ENCODE data around the gene OR10R2. TPM values are rescaled to one million over a fixed set of nuclear protein-coding genes. Genes with fewer than 3 reads are reported as not detected.
"Not testable (repeated sequence)": the region's sequence is repeated elsewhere in the genome, so short reads cannot be mapped to it uniquely, and the experiment has no call there.

The OR10R2 gene, protein sequence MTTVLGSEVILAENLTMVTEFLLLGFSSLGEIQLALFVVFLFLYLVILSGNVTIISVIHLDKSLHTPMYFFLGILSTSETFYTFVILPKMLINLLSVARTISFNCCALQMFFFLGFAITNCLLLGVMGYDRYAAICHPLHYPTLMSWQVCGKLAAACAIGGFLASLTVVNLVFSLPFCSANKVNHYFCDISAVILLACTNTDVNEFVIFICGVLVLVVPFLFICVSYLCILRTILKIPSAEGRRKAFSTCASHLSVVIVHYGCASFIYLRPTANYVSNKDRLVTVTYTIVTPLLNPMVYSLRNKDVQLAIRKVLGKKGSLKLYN
- total RNA-seq (2014; rRNA removed; shearing (Covaris generic)): not detected in 2 replicates

DNA sequence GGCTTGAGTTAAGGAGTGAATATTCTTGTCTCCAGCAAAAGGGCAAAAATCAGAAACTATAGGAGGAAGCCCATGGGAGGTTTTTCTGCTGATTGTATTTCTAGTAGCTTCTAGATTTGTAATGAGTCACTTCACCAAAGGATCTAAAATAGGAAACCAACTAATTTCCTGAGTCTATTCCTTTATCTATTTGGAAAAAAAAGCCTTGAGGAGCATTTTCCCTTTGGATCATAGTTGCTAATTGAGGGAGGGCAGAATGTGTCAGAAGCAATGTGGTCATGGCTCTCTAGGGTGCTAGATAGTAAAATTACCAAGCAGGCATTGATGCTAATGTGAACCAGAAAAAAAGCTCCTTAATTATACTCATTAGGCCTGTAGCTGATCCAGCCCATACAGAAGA, at the start of gene OR10R2:
Gene OR10R2, plus strand, starts transcription at position 301 of the 400 bp plus-strand sequence. CDS start 106 bp downstream, outside the sequence.
- no peak for DNase-seq (ENCODE audit: low read depth in 1 of 2, low spot score in 2 of 2)
- Histone ChIP-seq H3K27ac (no peak within 1 kb of the TSS), H3K27me3 (replicated peaks) (no peaks in the 10 kb centered on the region), H3K9me3 (replicated peaks) (no peaks in the 10 kb centered on the region), H3K4me3 (no peak within 1 kb of the TSS), H3K36me3 (no peaks in the 10 kb centered on the region), H3K4me1 (replicated peaks) (no peaks in the 10 kb centered on the region)

DNA sequence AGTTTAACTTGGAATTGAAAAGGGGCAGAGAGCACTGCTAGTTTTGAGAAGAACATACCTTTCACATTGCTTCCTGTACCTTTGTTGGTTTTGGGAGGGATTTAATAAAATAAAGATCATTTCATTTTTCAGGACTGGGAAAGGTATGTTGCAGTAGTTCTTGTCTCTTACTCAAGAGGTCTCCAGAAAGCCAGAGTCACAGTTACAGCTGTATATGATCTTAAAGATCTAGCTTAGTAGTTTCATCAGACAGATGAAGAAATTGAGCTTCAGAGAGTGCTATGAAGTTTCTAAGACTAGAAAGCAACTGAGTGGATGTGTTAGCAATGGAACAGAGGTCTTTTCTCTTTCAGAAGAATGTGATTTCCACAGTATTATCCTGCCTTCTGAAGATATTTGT, 47.0 kb upstream of the OR10R2 start:
- no peak for DNase-seq (ENCODE audit: low read depth in 1 of 2, low spot score in 2 of 2)
- Histone ChIP-seq H3K27me3 (replicated peaks) (no peaks in the 10 kb centered on the region), H3K36me3 (no peaks in the 10 kb centered on the region), H3K4me3 (no peak overlapping the region), H3K4me1 (replicated peaks) (no peaks in the 10 kb centered on the region), H3K27ac (no peak overlapping the region), H3K9me3 (replicated peaks) (no peaks in the 10 kb centered on the region)

DNA sequence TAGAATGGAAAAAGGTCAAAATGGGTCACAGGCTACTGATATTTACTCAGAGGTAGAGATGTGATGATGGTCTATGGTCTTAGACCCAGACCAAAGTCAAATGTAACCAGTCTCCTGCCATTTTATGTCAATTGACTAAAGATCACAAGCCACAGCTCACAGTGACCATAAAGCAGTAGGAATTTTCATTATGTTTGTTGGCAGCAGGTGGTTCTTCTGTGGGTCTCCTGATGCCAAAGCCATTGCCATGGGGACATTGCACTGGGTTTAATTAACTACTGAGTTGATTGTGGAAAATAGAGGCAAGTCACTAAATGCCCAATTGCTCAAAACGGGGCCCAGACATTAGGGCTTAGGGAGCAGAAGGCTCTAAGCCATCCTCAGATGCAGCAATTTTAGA, 45.9 kb upstream of the OR10R2 start, which contains the start of gene OR10K2:
Gene OR10K2, minus strand, starts transcription at position 101 of the 400 bp plus-strand sequence. CDS start 5,371 bp downstream, outside the sequence.
- no peak for DNase-seq (ENCODE audit: low read depth in 1 of 2, low spot score in 2 of 2)
- no peak within 1 kb of the TSS for H3K27ac ChIP-seq
- no peaks in the 10 kb centered on the region for H3K36me3 ChIP-seq
- H3K9me3 ChIP-seq (replicated peaks): no peaks in the 10 kb centered on the region
- no peak within 1 kb of the TSS for H3K4me3 ChIP-seq
- H3K27me3 ChIP-seq (replicated peaks): no peaks in the 10 kb centered on the region
- H3K4me1 ChIP-seq (replicated peaks): no peaks in the 10 kb centered on the region

DNA sequence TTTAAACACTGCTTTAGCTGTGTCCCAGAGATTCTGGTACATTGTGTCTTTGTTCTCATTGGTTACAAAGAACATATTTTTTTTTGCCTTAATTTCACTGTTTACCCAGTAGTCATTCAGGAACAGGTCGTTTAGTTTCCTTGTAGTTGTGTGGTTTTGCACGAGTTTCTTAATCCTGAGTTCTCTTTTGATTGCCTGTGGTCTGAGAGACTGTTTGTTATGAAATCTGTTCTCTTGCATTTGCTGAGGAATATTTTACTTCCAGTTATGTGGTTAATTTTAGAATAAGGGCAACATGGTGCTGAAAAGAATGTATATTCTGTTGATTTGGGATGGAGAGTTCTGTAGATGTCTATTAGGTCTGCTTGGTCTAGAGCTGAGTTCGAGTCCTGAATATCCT, 41.9 kb upstream of the OR10R2 start:
- not testable (repeated sequence) for H3K27me3 ChIP-seq (replicated peaks); H3K4me1 ChIP-seq (replicated peaks); H3K4me3 ChIP-seq; DNase-seq (ENCODE audit: low read depth in 1 of 2, low spot score in 2 of 2); H3K9me3 ChIP-seq (replicated peaks); H3K27ac ChIP-seq; H3K36me3 ChIP-seq

DNA sequence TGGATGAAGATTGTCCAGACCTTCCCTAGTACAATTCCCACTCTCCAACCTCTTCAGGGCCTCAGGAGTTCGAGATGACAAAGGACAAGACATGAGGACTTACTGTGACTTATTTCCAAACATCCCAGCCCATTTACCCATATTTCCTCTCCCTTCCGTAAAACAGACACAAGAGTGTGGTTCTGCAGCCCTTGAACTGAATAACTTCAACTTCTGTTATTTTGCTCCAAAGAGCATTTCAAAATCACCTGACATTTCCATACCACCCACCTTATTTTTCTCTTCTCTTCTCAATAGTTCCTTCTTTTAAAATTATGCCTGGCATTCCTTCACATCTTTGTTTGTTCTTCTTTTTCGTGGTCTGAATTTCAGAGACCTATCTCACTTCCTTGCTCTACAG, 37.3 kb upstream of the OR10R2 start:
- Histone ChIP-seq H3K9me3 (replicated peaks) (no peaks in the 10 kb centered on the region; the same call in 1 of the 2 replicates), H3K36me3 (no peaks in the 10 kb centered on the region), H3K4me1 (replicated peaks) (no peaks in the 10 kb centered on the region), H3K27ac (no peak overlapping the region), H3K27me3 (replicated peaks) (no peaks in the 10 kb centered on the region), H3K4me3 (no peak overlapping the region)
- DNase-seq (ENCODE audit: low read depth in 1 of 2, low spot score in 2 of 2): no peak

DNA sequence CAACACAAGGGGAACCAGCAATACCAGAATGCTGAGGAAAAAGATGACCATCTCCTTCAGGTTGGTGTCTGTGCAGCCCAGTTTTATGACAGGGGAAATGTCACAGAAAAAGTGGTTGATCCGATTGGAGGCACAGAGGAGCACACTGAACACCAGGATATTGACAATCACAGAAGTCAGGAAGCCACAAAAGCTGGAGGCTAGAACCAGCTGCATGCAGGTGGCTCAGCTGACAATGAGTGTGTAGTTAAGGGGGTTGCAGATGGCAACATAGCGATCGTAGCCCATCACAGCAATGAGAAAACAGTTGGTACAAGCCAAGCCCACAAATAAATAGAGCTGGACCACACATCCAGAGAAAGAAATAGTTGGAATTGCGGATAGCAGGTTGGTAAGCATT, 26.6 kb upstream of the OR10R2 start:
- no peak overlapping the region for H3K27ac ChIP-seq
- no peak for DNase-seq (ENCODE audit: low read depth in 1 of 2, low spot score in 2 of 2)
- H3K4me1 ChIP-seq (replicated peaks): no peaks in the 10 kb centered on the region
- H3K27me3 ChIP-seq (replicated peaks): no peaks in the 10 kb centered on the region
- no peaks in the 10 kb centered on the region for H3K36me3 ChIP-seq
- no peak overlapping the region for H3K4me3 ChIP-seq
- no peaks in the 10 kb centered on the region for H3K9me3 ChIP-seq (replicated peaks)

DNA sequence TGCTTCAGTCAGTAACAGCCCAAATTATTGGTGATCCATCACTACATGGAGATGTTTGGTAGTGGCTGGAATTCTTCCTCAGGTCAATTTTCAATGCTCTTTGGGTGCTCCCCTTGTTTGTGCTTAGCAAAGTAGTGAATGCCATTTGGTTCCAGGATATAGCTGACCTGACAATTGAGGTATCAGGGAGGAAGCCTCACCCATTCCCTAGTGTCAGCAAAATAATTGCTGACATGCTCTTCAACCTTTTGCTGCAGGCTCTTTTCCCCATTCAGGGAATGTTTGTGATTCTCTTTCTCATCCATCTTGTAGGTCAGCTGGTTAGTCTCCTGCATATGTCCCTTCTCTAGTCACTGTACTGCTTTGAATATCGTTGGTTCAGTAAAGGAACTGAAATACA, 17.5 kb upstream of the OR10R2 start:
- Histone ChIP-seq H3K4me3 (no peak overlapping the region), H3K9me3 (replicated peaks) (no peaks in the 10 kb centered on the region), H3K36me3 (no peaks in the 10 kb centered on the region), H3K27me3 (replicated peaks) (no peaks in the 10 kb centered on the region), H3K4me1 (replicated peaks) (no peaks in the 10 kb centered on the region), H3K27ac (no peak overlapping the region)
- DNase-seq (ENCODE audit: low read depth in 1 of 2, low spot score in 2 of 2): no peak

DNA sequence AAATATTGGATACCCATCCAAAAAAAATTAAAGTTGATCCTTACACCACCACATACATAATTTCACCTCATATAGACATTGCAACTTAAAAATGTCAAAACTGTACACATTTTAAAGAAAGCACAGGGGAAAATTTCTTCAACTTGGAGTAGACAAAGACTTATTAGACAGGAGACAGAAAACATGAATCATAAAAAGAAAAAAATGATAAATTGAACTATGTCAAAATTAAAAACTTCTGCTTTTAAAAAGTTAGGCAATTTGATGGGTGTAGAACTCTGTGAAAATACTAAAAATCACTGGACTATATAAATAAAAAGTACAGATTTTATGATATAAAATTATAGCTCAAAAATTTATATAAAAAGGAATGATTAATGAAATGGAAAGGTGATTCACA, 14.8 kb upstream of the OR10R2 start:
- Histone ChIP-seq H3K36me3 (no peaks in the 10 kb centered on the region), H3K27ac (no peak overlapping the region), H3K27me3 (replicated peaks) (no peaks in the 10 kb centered on the region), H3K4me3 (no peak overlapping the region), H3K4me1 (replicated peaks) (no peaks in the 10 kb centered on the region), H3K9me3 (replicated peaks) (no peaks in the 10 kb centered on the region)
- no peak for DNase-seq (ENCODE audit: low read depth in 1 of 2, low spot score in 2 of 2)

DNA sequence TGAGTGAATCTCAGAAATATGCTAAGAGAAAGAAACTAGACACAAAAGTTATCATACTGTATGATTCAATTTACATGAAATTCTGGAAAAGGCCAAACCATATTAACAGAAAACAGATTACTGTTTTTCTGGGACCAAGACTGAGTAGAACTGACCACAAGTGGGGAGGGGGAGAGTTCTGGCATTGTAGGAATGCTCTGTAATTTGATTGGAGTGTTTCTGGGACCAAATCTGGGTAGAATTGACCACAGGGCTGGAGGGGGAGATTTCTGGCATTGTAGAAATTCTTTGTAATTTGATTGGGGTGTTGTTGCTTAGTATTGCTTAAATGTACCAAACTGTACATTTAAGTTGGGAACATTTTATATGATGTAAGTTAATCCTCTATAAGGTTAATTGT, 13.8 kb upstream of the OR10R2 start:
- H3K9me3 ChIP-seq (replicated peaks): no peaks in the 10 kb centered on the region
- no peaks in the 10 kb centered on the region for H3K4me1 ChIP-seq (replicated peaks)
- no peaks in the 10 kb centered on the region for H3K36me3 ChIP-seq
- DNase-seq (ENCODE audit: low read depth in 1 of 2, low spot score in 2 of 2): no peak
- no peak overlapping the region for H3K4me3 ChIP-seq
- H3K27me3 ChIP-seq (replicated peaks): no peaks in the 10 kb centered on the region
- H3K27ac ChIP-seq: no peak overlapping the region

DNA sequence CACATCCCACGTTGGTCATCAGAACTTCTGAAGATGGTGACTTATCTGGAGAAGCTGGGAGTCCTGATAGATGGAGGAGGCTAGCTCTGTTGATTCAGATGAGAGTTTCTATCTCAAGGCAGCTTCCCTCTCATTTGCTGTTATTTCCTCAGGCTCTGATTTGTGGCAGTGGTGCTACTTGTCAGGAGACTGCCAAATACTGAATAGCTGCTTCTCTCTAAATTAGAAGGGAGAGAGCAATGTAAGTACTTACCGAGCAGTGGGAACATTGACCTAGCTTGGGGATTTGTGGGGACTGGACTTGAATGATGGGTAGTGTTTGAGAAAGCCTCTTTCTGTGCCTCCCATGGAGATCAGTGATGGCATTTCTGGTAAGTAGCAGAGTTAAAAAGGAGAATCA, 10.5 kb upstream of the OR10R2 start, which contains the start of gene OR10K1:
Gene OR10K1, plus strand, starts transcription at position 301 of the 400 bp plus-strand sequence. CDS start 3,728 bp downstream, outside the sequence.
- Histone ChIP-seq H3K9me3 (replicated peaks) (no peaks in the 10 kb centered on the region), H3K36me3 (no peaks in the 10 kb centered on the region), H3K4me3 (no peak within 1 kb of the TSS), H3K4me1 (replicated peaks) (no peaks in the 10 kb centered on the region), H3K27me3 (replicated peaks) (no peaks in the 10 kb centered on the region), H3K27ac (no peak within 1 kb of the TSS)
- no peak for DNase-seq (ENCODE audit: low read depth in 1 of 2, low spot score in 2 of 2)

DNA sequence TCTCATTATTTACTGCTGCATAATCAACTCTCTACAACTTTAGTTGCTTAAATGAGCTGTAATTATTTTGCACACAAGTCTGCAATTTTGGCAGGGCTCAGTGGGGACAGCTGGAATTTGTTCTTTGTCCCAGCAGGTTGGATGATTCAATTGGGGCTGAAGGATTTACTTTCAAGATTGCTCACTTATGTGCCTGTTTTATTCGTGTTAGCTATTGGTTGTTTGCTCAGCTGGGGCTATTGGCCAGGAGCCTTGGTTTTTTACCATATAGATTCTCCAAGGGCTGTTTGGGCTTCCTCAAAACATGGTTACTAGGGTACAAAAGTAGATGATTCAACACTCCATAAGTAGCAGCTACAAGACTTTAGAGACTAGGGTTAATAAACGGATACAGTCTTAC, 13.4 kb downstream of the OR10R2 start:
- Histone ChIP-seq H3K4me1 (replicated peaks) (no peaks in the 10 kb centered on the region), H3K36me3 (no peaks in the 10 kb centered on the region), H3K27me3 (replicated peaks) (no peaks in the 10 kb centered on the region), H3K9me3 (replicated peaks) (no peaks in the 10 kb centered on the region), H3K27ac (no peak overlapping the region), H3K4me3 (no peak overlapping the region)
- DNase-seq (ENCODE audit: low read depth in 1 of 2, low spot score in 2 of 2): no peak

DNA sequence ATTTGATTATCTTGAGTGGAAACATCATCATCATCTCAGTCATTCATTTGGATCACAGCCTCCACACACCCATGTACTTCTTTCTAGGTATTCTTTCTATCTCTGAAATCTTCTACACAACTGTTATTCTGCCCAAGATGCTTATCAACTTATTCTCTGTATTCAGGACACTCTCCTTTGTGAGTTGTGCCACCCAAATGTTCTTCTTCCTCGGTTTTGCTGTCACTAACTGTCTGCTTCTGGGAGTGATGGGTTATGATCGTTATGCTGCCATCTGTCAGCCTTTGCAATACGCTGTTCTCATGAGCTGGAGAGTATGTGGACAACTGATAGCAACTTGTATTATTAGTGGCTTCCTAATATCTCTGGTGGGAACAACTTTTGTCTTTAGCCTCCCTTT, 19.3 kb downstream of the OR10R2 start:
- no peak for DNase-seq (ENCODE audit: low read depth in 1 of 2, low spot score in 2 of 2)
- no peak overlapping the region for H3K4me3 ChIP-seq
- no peak overlapping the region for H3K27ac ChIP-seq
- H3K36me3 ChIP-seq: no peaks in the 10 kb centered on the region
- H3K27me3 ChIP-seq (replicated peaks): no peaks in the 10 kb centered on the region
- H3K4me1 ChIP-seq (replicated peaks): no peaks in the 10 kb centered on the region
- H3K9me3 ChIP-seq (replicated peaks): no peaks in the 10 kb centered on the region

DNA sequence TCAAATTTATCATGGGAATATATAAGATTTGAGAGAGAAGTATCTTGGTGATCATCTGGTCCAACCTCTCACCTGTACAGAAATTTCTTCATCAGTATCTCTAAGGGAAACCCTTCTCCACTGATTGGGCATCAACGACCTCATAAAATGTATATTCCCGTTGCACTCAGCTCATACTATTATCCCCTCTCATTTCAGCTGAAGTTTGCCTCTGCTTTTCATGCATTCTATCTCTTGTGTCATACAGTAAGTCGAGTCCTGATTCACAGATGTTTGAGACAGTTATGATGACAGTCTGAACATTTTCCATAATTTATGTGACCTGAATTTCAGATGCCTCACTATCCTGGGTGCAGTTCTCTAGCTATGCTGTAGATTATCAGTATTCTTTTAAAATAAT, 21.0 kb downstream of the OR10R2 start:
- no peaks in the 10 kb centered on the region for H3K9me3 ChIP-seq (replicated peaks)
- H3K27ac ChIP-seq: no peak overlapping the region
- no peaks in the 10 kb centered on the region for H3K27me3 ChIP-seq (replicated peaks)
- no peaks in the 10 kb centered on the region for H3K36me3 ChIP-seq
- H3K4me1 ChIP-seq (replicated peaks): no peaks in the 10 kb centered on the region
- H3K4me3 ChIP-seq: no peak overlapping the region
- DNase-seq (ENCODE audit: low read depth in 1 of 2, low spot score in 2 of 2): no peak

DNA sequence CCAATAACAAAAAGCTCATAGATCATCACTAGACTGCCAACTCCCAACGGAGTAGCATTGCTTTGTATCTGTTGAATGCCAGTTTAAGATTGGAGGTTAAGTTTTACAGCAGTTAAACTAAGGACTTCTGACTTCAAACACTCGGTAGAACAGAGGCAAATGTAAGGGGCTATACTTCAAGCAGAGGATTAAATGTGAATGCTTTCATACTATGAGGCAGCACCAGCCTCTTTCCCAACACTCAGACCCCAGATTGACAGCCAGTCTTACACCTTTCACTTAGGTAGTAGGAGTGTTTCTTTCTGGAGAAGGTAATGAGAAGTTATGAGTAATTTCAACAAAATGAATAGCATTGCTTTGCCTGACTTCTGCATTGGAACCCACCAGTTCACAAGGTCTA, 22.8 kb downstream of the OR10R2 start:
- Histone ChIP-seq H3K27ac (no peak overlapping the region), H3K4me1 (replicated peaks) (no peaks in the 10 kb centered on the region), H3K9me3 (replicated peaks) (no peaks in the 10 kb centered on the region), H3K4me3 (no peak overlapping the region), H3K27me3 (replicated peaks) (no peaks in the 10 kb centered on the region; the same call in 1 of the 2 replicates), H3K36me3 (no peaks in the 10 kb centered on the region)
- no peak for DNase-seq (ENCODE audit: low read depth in 1 of 2, low spot score in 2 of 2)

DNA sequence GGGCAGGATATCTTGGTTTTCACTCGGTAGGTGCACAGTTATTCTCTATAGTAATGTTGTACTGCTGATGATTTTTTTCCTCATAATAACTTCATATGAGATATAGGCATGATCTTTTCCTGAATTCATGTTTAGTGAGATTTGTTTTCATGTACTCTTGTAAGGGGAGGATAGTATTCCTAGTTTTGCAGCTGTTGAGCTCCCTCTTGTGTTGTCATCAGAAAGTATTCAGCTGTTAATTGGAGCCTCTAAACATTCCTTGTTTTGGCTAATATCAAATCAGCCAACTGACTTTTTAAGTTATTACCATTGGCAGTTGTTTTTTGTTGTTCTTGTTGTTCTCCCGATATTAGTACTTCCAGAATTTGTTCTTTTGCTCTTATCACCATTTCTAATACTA, 24.4 kb downstream of the OR10R2 start:
- no peak overlapping the region for H3K27ac ChIP-seq
- no peak for DNase-seq (ENCODE audit: low read depth in 1 of 2, low spot score in 2 of 2)
- no peaks in the 10 kb centered on the region for H3K9me3 ChIP-seq (replicated peaks)
- no peaks in the 10 kb centered on the region for H3K4me1 ChIP-seq (replicated peaks)
- H3K27me3 ChIP-seq (replicated peaks): no peaks in the 10 kb centered on the region; the same call in 1 of the 2 replicates
- no peaks in the 10 kb centered on the region for H3K36me3 ChIP-seq
- no peak overlapping the region for H3K4me3 ChIP-seq
